ENCODE measurements around the gene MBD4. TPM values are rescaled to one million over a fixed set of nuclear protein-coding genes. Genes with fewer than 3 reads are reported as not detected.
"Not testable (repeated sequence)": the region's sequence is repeated elsewhere in the genome, so short reads cannot be mapped to it uniquely, and the experiment has no call there.

Gene MBD4
- total RNA-seq, 1 experiment from 2014 or later, result 15.7 TPM

- H3K27me3 ChIP-seq (ENCODE audit: insufficient read depth, low read length); BruUV-seq (replicated peaks); POLR2A ChIA-PET; intact Hi-C loops (cut with micrococcal nuclease); DNase-seq (ENCODE audit: low read depth, low spot score); H3K79me2 ChIP-seq (ENCODE audit: insufficient read depth, low read length); H3K36me3 ChIP-seq (ENCODE audit: control insufficient read depth in 1 of 2, insufficient read depth in 2 of 2, low read length in 2 of 2); H3K4me3 ChIP-seq (replicated peaks in 1 of 2; ENCODE audit: low read depth in 1 of 2, low read length in 2 of 2); H3K4me1 ChIP-seq (ENCODE audit: control insufficient read depth in 1 of 2, insufficient read depth in 2 of 2, low read length in 2 of 2); CTCF ChIA-PET; H3K9me3 ChIP-seq (ENCODE audit: control insufficient read depth in 1 of 2, insufficient read depth in 1 of 2, low read depth in 1 of 2, low read length in 2 of 2); ATAC-seq; H2AFZ ChIP-seq (ENCODE audit: low read depth, low read length, poor library complexity, severe bottlenecking); H3K27ac ChIP-seq (ENCODE audit: low read depth, low read length); H3K9me2 ChIP-seq (ENCODE audit: insufficient read depth); H4K20me1 ChIP-seq (ENCODE audit: insufficient read depth); H3K4me2 ChIP-seq (ENCODE audit: low read length); RAD21 ChIA-PET (ENCODE audit: low non-redundant PET in 1 of 2, low total read pairs in 2 of 2, uncharacterized antibody in 2 of 2, unreplicated experiment in 2 of 2); H3K9ac ChIP-seq (ENCODE audit: low read length): not testable (repeated sequence)
Measured at GRCh38 chr3:129485146-129485545, 45.4 kb upstream of the MBD4 start.

- H3K4me3 ChIP-seq (replicated peaks in 1 of 2; ENCODE audit: low read depth in 1 of 2, low read length in 2 of 2), result no peak overlapping the region
- no peaks in the 10 kb centered on the region for H3K27me3 ChIP-seq (ENCODE audit: insufficient read depth, low read length)
- no peak overlapping the region for H3K4me2 ChIP-seq (ENCODE audit: low read length)
- H3K4me1 ChIP-seq (ENCODE audit: control insufficient read depth in 1 of 2, insufficient read depth in 2 of 2, low read length in 2 of 2), result no peaks in the 10 kb centered on the region
- ChIA-PET RAD21 (ENCODE audit: low non-redundant PET in 1 of 2, low total read pairs in 2 of 2, uncharacterized antibody in 2 of 2, unreplicated experiment in 2 of 2) (interaction anchor here in 1 of 2 experiments (0.5 kb wide), 1 partner anchor 205 kb away, joined by 3 read pairs; the partner anchor contains the start of gene HMCES), POLR2A (no interaction called here), CTCF (no interaction called here)
- no peaks in the 10 kb centered on the region for H3K9me3 ChIP-seq (ENCODE audit: control insufficient read depth in 1 of 2, insufficient read depth in 1 of 2, low read depth in 1 of 2, low read length in 2 of 2)
- TF ChIP-seq ZBTB33 (IDR thresholded peaks at IDR 0.05; ENCODE audit: extremely low read depth, insufficient replicate concordance, low read length) (no peak), REST (IDR thresholded peaks at IDR 0.05; ENCODE audit: low read depth) (no peak), ZNF274 (IDR thresholded peaks at IDR 0.05; ENCODE audit: low read depth, low read length) (no peak), POLR2AphosphoS5 (IDR thresholded peaks at IDR 0.05; ENCODE audit: low read depth, low read length) (no peak), TCF7L2 (IDR thresholded peaks at IDR 0.05; ENCODE audit: borderline replicate concordance, extremely low read depth, insufficient read depth, insufficient read length) (no peak), RAD21 (IDR thresholded peaks at IDR 0.05; ENCODE audit: low read depth) (no peak), SRF (IDR thresholded peaks at IDR 0.05; ENCODE audit: low read depth) (no peak), FOSL1 (IDR thresholded peaks at IDR 0.05; ENCODE audit: low read depth) (no peak), YY1 (IDR thresholded peaks at IDR 0.05; ENCODE audit: extremely low read depth, insufficient replicate concordance, low read depth, low read length) (no peak), MAX (IDR thresholded peaks at IDR 0.05) (no peak), EZH2phosphoT487 (IDR thresholded peaks at IDR 0.05; ENCODE audit: borderline replicate concordance) (no peak), EGR1 (IDR thresholded peaks at IDR 0.05; ENCODE audit: low read depth) (no peak), ELF1 (IDR thresholded peaks at IDR 0.05; ENCODE audit: borderline replicate concordance, low read depth) (no peak)
- no peaks in the 10 kb centered on the region for H3K9me2 ChIP-seq (ENCODE audit: insufficient read depth)
- no peak overlapping the region for H3K9ac ChIP-seq (ENCODE audit: low read length)
- BruUV-seq (replicated peaks), result no TSS peak
- no peaks in the 10 kb centered on the region for H3K36me3 ChIP-seq (ENCODE audit: control insufficient read depth in 1 of 2, insufficient read depth in 2 of 2, low read length in 2 of 2)
- no peak overlapping the region for H3K27ac ChIP-seq (ENCODE audit: low read depth, low read length)
- no peaks in the 10 kb centered on the region for H3K79me2 ChIP-seq (ENCODE audit: insufficient read depth, low read length)
- DNase-seq (ENCODE audit: low read depth, low spot score) (no peak), ATAC-seq (no peak)
- intact Hi-C loops (cut with micrococcal nuclease), result no loop called here
- no peaks in the 10 kb centered on the region for H4K20me1 ChIP-seq (ENCODE audit: insufficient read depth)
- no peak overlapping the region for H2AFZ ChIP-seq (ENCODE audit: low read depth, low read length, poor library complexity, severe bottlenecking)
Measured at GRCh38 chr3:129483870-129484269, 44.1 kb upstream of the MBD4 start.

Data from HCT116 (cell line).